Mesothelial cell of epicardium (in vitro differentiated cells): ENCODE data around the gene HOXA5. TPM values are rescaled to one million over a fixed set of nuclear protein-coding genes. Genes with fewer than 3 reads are reported as not detected.

Experiments used
- DNase-seq, 2 experiments: peaks; one replicate each; pipeline ENCODE4 v3.0.0; 2021; ENCODE audit warnings: low spot score in 2 of 2; ENCODE audit not compliant: unreplicated experiment in 2 of 2
- H3K27ac Mint-ChIP-seq: 2 replicates; pipeline ENCODE4 v1.8.0; 2021; ENCODE audit warnings: mixed read lengths
- H3K27me3 Mint-ChIP-seq: 2 replicates; pipeline ENCODE4 v1.8.0; 2021; ENCODE audit warnings: low read depth, mixed read lengths
- H3K36me3 Mint-ChIP-seq: 2 replicates; pipeline ENCODE4 v1.8.0; 2021; ENCODE audit warnings: mixed read lengths
- H3K4me1 Mint-ChIP-seq: 2 replicates; pipeline ENCODE4 v1.8.0; 2021; ENCODE audit warnings: mixed read lengths
- H3K4me3 Mint-ChIP-seq: 2 replicates; pipeline ENCODE4 v1.8.0; 2021; ENCODE audit warnings: mild to moderate bottlenecking, moderate library complexity, mixed read lengths
- H3K9me3 Mint-ChIP-seq: 2 replicates; pipeline ENCODE4 v1.8.0; 2021; ENCODE audit warnings: mixed read lengths
- CTCF ChIP-seq: fragments of 200-600 bp; sonication (generic); IDR thresholded peaks from one replicate; pipeline ENCODE4 v1.5.0; 2021; ENCODE audit warnings: antibody characterized with exemption; ENCODE audit not compliant: unreplicated experiment
- total RNA-seq: library from RNA; stranded (reverse); gene quantifications from 3 replicates; pipeline ENCODE4 v1.2.1, GENCODE V29; 2021

The HOXA5 gene
- total RNA-seq, 1 donor from 2014 or later = 133 TPM

- peak overlapping the region; percentile 88 for H3K4me3 Mint-ChIP-seq
- peak overlapping the region; percentile 100 for H3K27ac Mint-ChIP-seq
- no peaks in the 10 kb centered on the region for H3K9me3 Mint-ChIP-seq
- no peaks in the 10 kb centered on the region for H3K27me3 Mint-ChIP-seq
- no peak for DNase-seq
- peaks cover 100% of the 10 kb centered on the region for H3K4me1 Mint-ChIP-seq
- no peak for TF ChIP-seq CTCF
- peaks cover 34% of the 10 kb centered on the region for H3K36me3 Mint-ChIP-seq
Observed at GRCh38 chr7:27123477-27124053, 19.9 kb downstream of the HOXA5 start.

GRCh38 chr7:27123007-27123476 lies 20.4 kb downstream of the HOXA5 start:
- Mint-ChIP-seq H3K4me1 (peaks cover 100% of the 10 kb centered on the region), H3K9me3 (no peaks in the 10 kb centered on the region), H3K27ac (peak overlapping the region; percentile 100), H3K4me3 (peak overlapping the region; percentile 88), H3K27me3 (no peaks in the 10 kb centered on the region), H3K36me3 (peaks cover 31% of the 10 kb centered on the region)
- TF ChIP-seq CTCF = no peak
- DNase-seq = peak in 1 of 2 experiments; percentile 49

- Mint-ChIP-seq H3K4me1 (peaks cover 99% of the 10 kb centered on the region), H3K4me3 (peak overlapping the region; percentile 88), H3K36me3 (peaks cover 29% of the 10 kb centered on the region), H3K27me3 (no peaks in the 10 kb centered on the region), H3K27ac (peak overlapping the region; percentile 100), H3K9me3 (no peaks in the 10 kb centered on the region)
- no peak for TF ChIP-seq CTCF
- peak in 1 of 2 experiments; percentile 55 for DNase-seq
Observed at GRCh38 chr7:27122077-27122910, 21.2 kb downstream of the HOXA5 start.

- Mint-ChIP-seq H3K27ac (peak overlapping the region; percentile 100), H3K4me3 (peak overlapping the region; percentile 88), H3K4me1 (peaks cover 97% of the 10 kb centered on the region), H3K36me3 (peaks cover 29% of the 10 kb centered on the region), H3K27me3 (no peaks in the 10 kb centered on the region), H3K9me3 (no peaks in the 10 kb centered on the region)
- no peak for TF ChIP-seq CTCF
- DNase-seq = no peak
Observed at GRCh38 chr7:27121684-27122076, 21.8 kb downstream of the HOXA5 start.

GRCh38 chr7:27119412-27119911 lies 24.0 kb downstream of the HOXA5 start:
- Mint-ChIP-seq H3K27me3 (no peaks in the 10 kb centered on the region), H3K4me3 (peak overlapping the region; percentile 88), H3K9me3 (no peaks in the 10 kb centered on the region), H3K36me3 (peaks cover 42% of the 10 kb centered on the region), H3K27ac (peak overlapping the region; percentile 100), H3K4me1 (peaks cover 79% of the 10 kb centered on the region)
- peak in 1 of 2 experiments; percentile 30 for DNase-seq
- TF ChIP-seq CTCF = no peak
